GM12801 (cell line): ENCODE data around the gene OR11H7.

ENCODE experiments used
- CTCF ChIP-seq: IDR thresholded peaks from one replicate; pipeline ENCODE4 v1.5.1; 2011; ENCODE audit warnings: control low read depth; ENCODE audit not compliant: insufficient read length; ENCODE audit errors: extremely low read depth

Gene OR11H7

GRCh38 chr14:20195911-20196310, 32.9 kb upstream of the OR11H7 start:
- TF ChIP-seq CTCF = no peak

- TF ChIP-seq CTCF = no peak
Observed at GRCh38 chr14:20197459-20197858, 31.3 kb upstream of the OR11H7 start.

GRCh38 chr14:20198991-20199390, 29.8 kb upstream of the OR11H7 start:
- TF ChIP-seq CTCF = no peak

GRCh38 chr14:20204721-20205120, 24.1 kb upstream of the OR11H7 start:
- TF ChIP-seq CTCF = no peak

- no peak for TF ChIP-seq CTCF
Observed at GRCh38 chr14:20209595-20209994, 19.2 kb upstream of the OR11H7 start.

GRCh38 chr14:20215196-20215595, 13.6 kb upstream of the OR11H7 start:
- TF ChIP-seq CTCF = no peak

- TF ChIP-seq CTCF = no peak
Observed at GRCh38 chr14:20219033-20219432, 9.7 kb upstream of the OR11H7 start.

- no peak for TF ChIP-seq CTCF
Observed at GRCh38 chr14:20223410-20223809, 5.4 kb upstream of the OR11H7 start, which contains the start of gene OR11H6. Gene OR11H6 (plus strand): TSS chr14:20223710. CDS start chr14:20223710, 0 bp downstream.
